Astrocyte of the spinal cord (primary cell): Measurements from ENCODE around the gene SAP30.
A peak's percentile ranks its signal among the peaks of the same experiment; 100 is the strongest.

ENCODE experiments used
- DNase-seq: peaks from one replicate; pipeline ENCODE4 v3.0.0; 2011; ENCODE audit warnings: low read depth, low spot score
- H3K4me3 ChIP-seq: 2 replicates; pipeline ENCODE4 v1.5.1; 2011; ENCODE audit warnings: low read depth, mild to moderate bottlenecking, low read length, moderate library complexity
- in situ Hi-C: cut with HindIII; loops from 2 replicates; pipeline ENCODE4 v1.10.0; 2017; ENCODE audit warnings: low sequenced_read_pairs
- TF ChIP-seq, protein P1 (sequence below): IDR thresholded peaks from 2 replicates; pipeline ENCODE4 v1.5.1; 2012; ENCODE audit warnings: low read depth, mild to moderate bottlenecking, low read length, inconsistent platforms

SAP30 gene

DNA sequence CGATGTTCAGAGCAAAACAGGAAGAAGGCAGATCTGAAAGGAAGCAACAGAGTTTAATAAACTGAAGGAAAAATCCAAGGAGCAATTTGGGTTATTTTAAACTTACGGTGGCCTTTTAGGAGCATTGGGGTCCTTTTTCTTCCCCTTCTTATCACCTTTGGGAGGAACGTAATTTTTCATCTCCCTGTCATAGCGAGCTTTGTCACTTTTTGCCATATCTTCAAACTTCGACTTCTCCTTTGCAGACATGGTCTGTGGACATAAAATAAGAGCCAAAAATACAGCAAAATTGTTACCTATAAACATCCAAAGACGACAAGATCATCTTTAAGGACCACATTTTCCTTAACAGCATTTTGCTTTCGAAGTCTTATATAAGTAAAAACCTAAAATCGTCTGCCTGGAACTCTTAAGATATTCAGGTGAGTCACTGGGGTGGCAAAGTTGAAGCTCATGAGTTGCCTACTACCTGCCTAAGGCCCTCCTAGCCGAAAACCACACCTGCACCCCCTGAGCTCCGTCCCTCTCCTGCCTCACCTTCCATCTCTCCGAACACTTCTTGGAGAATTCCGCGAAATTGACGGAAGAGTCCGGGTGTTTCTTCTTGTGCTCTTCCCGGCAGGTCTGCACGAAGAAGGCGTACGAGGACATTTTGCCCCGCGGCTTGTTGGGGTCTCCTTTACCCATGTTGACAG is 37.6 kb upstream of the SAP30 start:
- TF ChIP-seq, protein P1, sequence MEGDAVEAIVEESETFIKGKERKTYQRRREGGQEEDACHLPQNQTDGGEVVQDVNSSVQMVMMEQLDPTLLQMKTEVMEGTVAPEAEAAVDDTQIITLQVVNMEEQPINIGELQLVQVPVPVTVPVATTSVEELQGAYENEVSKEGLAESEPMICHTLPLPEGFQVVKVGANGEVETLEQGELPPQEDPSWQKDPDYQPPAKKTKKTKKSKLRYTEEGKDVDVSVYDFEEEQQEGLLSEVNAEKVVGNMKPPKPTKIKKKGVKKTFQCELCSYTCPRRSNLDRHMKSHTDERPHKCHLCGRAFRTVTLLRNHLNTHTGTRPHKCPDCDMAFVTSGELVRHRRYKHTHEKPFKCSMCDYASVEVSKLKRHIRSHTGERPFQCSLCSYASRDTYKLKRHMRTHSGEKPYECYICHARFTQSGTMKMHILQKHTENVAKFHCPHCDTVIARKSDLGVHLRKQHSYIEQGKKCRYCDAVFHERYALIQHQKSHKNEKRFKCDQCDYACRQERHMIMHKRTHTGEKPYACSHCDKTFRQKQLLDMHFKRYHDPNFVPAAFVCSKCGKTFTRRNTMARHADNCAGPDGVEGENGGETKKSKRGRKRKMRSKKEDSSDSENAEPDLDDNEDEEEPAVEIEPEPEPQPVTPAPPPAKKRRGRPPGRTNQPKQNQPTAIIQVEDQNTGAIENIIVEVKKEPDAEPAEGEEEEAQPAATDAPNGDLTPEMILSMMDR = no peak
- no peak for DNase-seq
- in situ Hi-C loops = no loop called here
- H3K4me3 ChIP-seq = peak overlapping the region; percentile 98

DNA sequence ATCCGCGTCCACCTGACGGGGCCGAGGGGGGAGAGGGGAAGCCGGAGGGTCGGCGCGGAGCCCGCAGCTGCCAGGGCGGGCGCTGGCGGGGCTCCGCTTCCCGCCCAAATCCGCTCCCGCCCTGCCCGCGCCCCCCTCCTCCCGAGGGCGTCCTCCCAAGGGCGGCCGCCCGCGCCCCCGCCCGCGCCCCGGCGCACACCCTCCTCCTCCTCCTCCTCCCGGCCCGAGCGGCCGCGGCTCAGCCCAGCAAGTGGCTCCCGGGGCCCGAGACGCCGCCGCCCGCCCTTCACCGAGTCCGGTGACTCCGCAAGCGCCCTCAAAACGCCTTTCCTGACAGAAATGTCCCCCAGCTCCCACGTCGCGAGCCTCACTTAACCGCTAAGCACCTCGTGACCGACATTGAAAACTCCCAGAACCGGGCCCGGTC is 37.1 kb upstream of the SAP30 start:
- DNase-seq = peak; percentile 34
- in situ Hi-C loops = no loop called here
- TF ChIP-seq, protein P1 = no peak
- H3K4me3 ChIP-seq = peak overlapping the region; percentile 98

DNA sequence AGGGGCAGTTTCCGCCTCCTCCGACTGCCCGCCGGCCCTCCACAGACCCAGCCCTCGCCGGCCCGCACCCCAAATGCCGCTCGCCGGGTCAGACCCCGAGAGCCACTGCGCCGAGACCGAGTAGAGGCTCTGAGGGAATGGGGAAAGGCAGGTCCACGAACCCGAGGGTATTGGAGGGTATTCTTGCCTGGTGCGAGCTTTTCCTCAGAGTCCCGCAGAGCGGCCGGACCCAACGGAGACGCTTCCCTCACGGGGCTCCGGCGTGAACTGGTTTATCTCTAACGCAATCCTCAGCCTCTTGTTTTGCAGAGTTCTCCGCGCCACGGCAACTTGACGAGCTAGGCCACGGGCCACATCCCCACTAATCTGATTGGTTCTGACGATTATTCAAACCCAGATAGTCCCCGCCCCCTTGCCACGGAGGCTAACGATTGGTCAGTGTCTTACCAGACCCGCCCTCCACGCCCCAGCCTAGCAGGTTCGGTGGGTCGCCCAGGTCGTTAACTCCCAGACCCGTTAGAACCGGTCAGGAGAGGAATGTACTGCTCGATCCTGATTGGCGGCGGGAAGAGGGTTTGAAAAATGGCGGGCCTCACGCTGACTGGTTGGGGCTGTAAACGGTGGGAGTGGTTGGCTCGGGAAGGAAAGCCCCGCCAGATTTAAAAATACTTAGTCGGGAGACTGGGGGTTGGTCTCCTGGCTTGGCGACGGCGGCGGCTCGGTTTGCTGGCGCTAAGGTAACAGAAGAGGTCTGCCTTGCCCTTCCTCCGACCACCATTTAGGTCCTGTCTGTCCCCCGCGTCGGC is 36.5 kb upstream of the SAP30 start, which contains the start of gene HMGB2:
TSS of gene HMGB2 (minus strand) at position 274 of the 806 bp plus-strand sequence. CDS start 709 bp downstream, outside the sequence.
- in situ Hi-C loops = no loop called here
- peak; percentile 100 for DNase-seq
- peak within 1 kb of the TSS; percentile 98 for H3K4me3 ChIP-seq
- TF ChIP-seq, protein P1 = no peak

DNA sequence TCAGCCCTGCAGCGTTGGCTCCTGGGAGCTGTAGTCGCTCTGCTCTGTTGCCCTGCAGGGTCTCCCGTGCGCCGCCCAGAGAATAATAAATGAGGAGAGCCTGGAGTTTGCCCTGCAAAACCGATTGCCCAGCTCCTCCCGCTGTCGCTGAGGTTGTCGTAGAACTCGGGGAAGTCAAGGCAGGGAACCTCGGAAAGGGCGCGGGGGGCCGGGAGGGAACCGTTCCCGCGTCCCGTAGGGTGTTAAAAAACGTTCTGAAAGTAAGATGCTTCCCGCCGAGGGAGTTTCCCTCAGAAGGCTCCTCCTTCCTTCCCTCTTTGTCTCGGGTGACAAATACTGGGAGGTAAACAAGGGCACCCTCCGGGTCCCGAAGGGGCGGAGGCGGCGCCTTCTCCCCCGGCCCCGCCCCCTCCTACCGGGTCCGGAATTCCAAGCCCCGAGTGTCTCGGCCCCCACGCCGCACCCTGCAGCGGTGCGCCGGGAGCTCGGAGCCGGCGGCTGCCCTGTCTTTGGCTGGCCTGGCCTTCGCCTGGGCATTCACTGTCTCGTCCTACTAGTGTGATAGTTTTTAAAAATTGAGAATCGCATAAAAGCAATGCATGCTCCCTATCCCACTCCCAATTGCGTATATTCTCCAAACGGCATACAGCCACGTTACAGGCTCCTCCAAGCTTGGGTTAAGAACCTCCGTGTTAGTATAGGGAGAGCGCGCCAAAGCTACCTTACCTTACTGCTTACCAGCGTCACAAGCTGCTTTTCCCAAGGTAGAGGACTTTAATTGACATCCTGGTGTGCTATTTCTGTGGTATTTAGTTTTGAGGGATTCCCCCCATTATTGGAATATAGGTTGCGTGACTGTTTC is 35.6 kb upstream of the SAP30 start:
- in situ Hi-C loops = no loop called here
- DNase-seq = peak; percentile 87
- TF ChIP-seq, protein P1 = no peak
- H3K4me3 ChIP-seq = peak overlapping the region; percentile 98

DNA sequence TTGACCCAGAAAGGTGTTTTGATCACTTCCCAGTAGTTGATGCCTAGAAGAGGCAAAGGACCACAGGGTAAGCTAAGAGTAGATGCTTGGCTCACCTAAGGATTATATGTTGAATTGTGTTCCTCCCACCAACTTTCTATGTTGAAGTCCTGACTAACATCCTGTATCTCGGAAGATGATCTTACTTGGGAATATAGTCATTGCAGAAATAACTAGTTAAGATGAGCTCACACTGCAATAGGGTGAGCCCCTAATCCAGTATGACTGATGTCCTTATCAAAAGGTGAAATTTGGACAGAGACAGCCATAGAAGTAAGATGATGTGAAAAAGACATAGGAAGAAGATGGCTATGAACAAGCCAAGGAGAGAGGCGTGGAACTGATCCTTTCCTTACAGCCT is 33.3 kb upstream of the SAP30 start:
- in situ Hi-C loops = no loop called here
- H3K4me3 ChIP-seq = no peak overlapping the region
- DNase-seq = no peak
- TF ChIP-seq, protein P1 = no peak

DNA sequence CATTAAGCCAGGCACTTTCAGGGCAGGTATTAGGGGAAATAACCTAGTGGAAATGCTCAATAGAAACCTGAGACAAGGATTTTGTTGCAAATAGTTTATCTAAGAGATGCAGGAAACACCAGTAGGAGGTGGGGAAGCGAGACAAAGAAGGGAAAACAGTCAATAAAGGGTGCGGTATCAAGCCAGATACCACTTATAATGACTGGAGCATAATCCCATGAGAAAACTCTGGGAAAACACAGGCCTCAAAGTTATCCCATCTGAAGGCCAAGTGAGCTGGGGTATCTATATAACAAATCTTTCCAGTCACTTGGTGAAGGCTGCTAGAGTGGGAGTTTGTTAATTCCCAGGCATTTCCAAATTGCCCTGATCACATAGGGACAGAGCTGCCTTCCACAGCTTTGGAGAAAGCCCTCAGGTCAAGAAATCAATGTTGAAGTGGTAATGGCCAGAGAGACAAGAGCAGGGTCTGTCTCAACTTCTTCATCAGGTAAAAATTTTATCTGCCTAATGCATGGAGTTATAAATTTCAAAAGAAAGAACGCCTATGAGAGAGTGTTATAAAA is 26.8 kb upstream of the SAP30 start:
- in situ Hi-C loops = no loop called here
- TF ChIP-seq, protein P1 = no peak
- no peak for DNase-seq
- no peak overlapping the region for H3K4me3 ChIP-seq
